Neural progenitor cell (in vitro differentiated cells): ENCODE data around the gene CEND1. TPM values are rescaled to one million over a fixed set of nuclear protein-coding genes. Genes with fewer than 3 reads are reported as not detected.

ENCODE experiments used
- DNase-seq: peaks from one replicate; pipeline ENCODE4 v3.0.0-alpha.2; 2016; ENCODE audit warnings: low spot score
- H2AFZ ChIP-seq: fragments of 200-600 bp; sonication (generic); replicated peaks from 2 replicates; pipeline ENCODE4 v1.6.1; 2016; ENCODE audit warnings: antibody characterized with exemption
- H3F3A ChIP-seq: fragments of 200-600 bp; sonication (generic); 2 replicates; pipeline ENCODE4 v1.6.1; 2016; ENCODE audit warnings: antibody characterized with exemption, low read depth
- H3K27ac ChIP-seq: fragments of 200-600 bp; sonication (generic); 2 replicates; pipeline ENCODE4 v1.5.1; 2016; ENCODE audit warnings: mild to moderate bottlenecking
- H3K27me3 ChIP-seq: fragments of 200-600 bp; sonication (generic); 2 replicates; pipeline ENCODE4 v1.6.1; 2016; ENCODE audit warnings: mild to moderate bottlenecking, moderate library complexity
- H3K36me3 ChIP-seq: fragments of 200-600 bp; sonication (generic); 2 replicates; pipeline ENCODE4 v1.5.1; 2016
- H3K4me1 ChIP-seq: fragments of 200-600 bp; sonication (generic); 2 replicates; pipeline ENCODE4 v1.6.1; 2016; ENCODE audit warnings: mixed run types
- H3K4me2 ChIP-seq: fragments of 200-600 bp; sonication (generic); 2 replicates; pipeline ENCODE4 v1.6.1; 2016
- H3K4me3 ChIP-seq: fragments of 200-600 bp; sonication (generic); 2 replicates; pipeline ENCODE4 v1.5.1; 2016
- H3K79me2 ChIP-seq: fragments of 200-600 bp; sonication (generic); 2 replicates; pipeline ENCODE4 v1.6.1; 2016; ENCODE audit warnings: low read depth
- H3K9ac ChIP-seq: fragments of 200-600 bp; sonication (generic); 2 replicates; pipeline ENCODE4 v1.6.1; 2016
- H3K9me3 ChIP-seq: fragments of 200-600 bp; sonication (generic); 2 replicates; pipeline ENCODE4 v1.5.1; 2016; ENCODE audit warnings: low read depth
- H4K20me1 ChIP-seq: fragments of 200-600 bp; sonication (generic); 2 replicates; pipeline ENCODE4 v1.6.1; 2016; ENCODE audit warnings: low read depth
- H3K27ac Mint-ChIP-seq: 3 replicates; pipeline ENCODE4 v1.8.0; 2021; ENCODE audit warnings: mixed read lengths
- H3K27me3 Mint-ChIP-seq: 2 replicates; pipeline ENCODE4 v1.8.0; 2022; ENCODE audit warnings: low read depth, mild to moderate bottlenecking, inconsistent platforms, moderate library complexity, mixed read lengths; ENCODE audit not compliant: insufficient read depth
- H3K36me3 Mint-ChIP-seq: 3 replicates; pipeline ENCODE4 v1.8.0; 2021; ENCODE audit warnings: mixed read lengths
- H3K4me1 Mint-ChIP-seq: 3 replicates; pipeline ENCODE4 v1.8.0; 2021; ENCODE audit warnings: mixed read lengths
- H3K4me3 Mint-ChIP-seq: 3 replicates; pipeline ENCODE4 v1.8.0; 2021; ENCODE audit warnings: mild to moderate bottlenecking, moderate library complexity, mixed read lengths
- H3K9me3 Mint-ChIP-seq: 3 replicates; pipeline ENCODE4 v1.8.0; 2020; ENCODE audit warnings: mixed read lengths
- CTCF ChIP-seq: fragments of 200-600 bp; sonication (generic); IDR thresholded peaks from 2 replicates; pipeline ENCODE4 v1.5.1; 2017; ENCODE audit warnings: antibody characterized with exemption, mild to moderate bottlenecking
- EZH2 ChIP-seq: fragments of 200-600 bp; sonication (generic); IDR thresholded peaks from 2 replicates; pipeline ENCODE4 v1.6.1; 2017; ENCODE audit warnings: antibody characterized with exemption, mild to moderate bottlenecking, moderate library complexity
- EZH2phosphoT487 ChIP-seq: fragments of 200-600 bp; sonication (generic); IDR thresholded peaks from 2 replicates; pipeline ENCODE4 v1.6.1; 2017; ENCODE audit warnings: antibody characterized with exemption
- total RNA-seq: library from RNA; depleted of rRNA; stranded (reverse); fragments of >200 nt; gene quantifications from 2 replicates; pipeline ENCODE4 v1.2.3, GENCODE V29; 2015; ENCODE audit warnings: low replicate concordance

Gene CEND1
- total RNA-seq, 1 donor from 2014 or later = 0.94 TPM

DNA sequence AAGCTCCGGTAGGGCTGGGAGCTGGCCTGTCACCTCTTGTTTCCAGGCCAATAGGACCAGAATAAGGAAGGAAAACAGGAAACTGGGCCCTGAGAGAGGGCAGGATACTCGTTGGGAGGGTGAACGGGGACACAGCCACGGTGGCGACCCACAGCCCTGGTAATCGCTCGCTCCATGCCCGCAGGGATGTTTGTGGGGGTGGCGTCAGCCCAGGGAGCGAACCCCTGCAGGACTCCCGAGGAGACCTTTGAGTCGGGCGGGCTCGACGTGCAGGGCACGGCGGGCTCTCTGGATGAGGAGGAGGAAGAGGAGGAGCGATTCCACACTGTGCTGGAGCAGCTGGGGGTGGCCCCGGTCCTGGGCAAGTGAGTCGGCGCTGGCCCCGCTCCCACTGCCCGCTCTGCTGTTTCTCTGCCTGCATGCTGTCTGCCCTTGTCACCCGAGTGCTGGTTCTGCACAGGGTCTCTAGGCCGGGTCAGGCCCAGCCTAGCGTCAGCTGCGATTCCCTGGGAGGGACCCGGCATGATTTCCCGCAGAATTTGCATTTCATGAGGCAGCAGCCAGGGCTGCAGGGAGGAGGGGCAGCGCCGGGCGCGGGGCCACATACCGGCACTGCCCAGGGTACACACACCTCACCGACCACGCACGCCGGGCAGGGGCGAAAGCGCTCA is 39.4 kb upstream of the CEND1 start:
- H3K27me3 Mint-ChIP-seq = peaks cover 39% of the 10 kb centered on the region
- no peaks in the 10 kb centered on the region for H3K79me2 ChIP-seq
- H3K4me1 Mint-ChIP-seq = peaks cover 46% of the 10 kb centered on the region
- H3K9me3 Mint-ChIP-seq = no peaks in the 10 kb centered on the region
- no peak overlapping the region for H3K27ac Mint-ChIP-seq
- H3K36me3 Mint-ChIP-seq = peaks cover 4% of the 10 kb centered on the region
- peak overlapping the region; percentile 45 for H3K4me3 ChIP-seq
- H3K27me3 ChIP-seq = peaks cover 76% of the 10 kb centered on the region
- DNase-seq = peak; percentile 57
- H4K20me1 ChIP-seq = peaks cover 61% of the 10 kb centered on the region
- peaks cover 54% of the 10 kb centered on the region for H3K4me1 ChIP-seq
- peak overlapping the region; percentile 80 for H3K4me2 ChIP-seq
- H3K9me3 ChIP-seq = no peaks in the 10 kb centered on the region
- H3F3A ChIP-seq = peaks cover 60% of the 10 kb centered on the region
- H3K36me3 ChIP-seq = no peaks in the 10 kb centered on the region
- TF ChIP-seq CTCF = no peak
- TF ChIP-seq EZH2 = peak; percentile 34
- no peak overlapping the region for H2AFZ ChIP-seq
- H3K9ac ChIP-seq = no peak overlapping the region
- H3K27ac ChIP-seq = no peak overlapping the region
- H3K4me3 Mint-ChIP-seq = peak overlapping the region; percentile 76

DNA sequence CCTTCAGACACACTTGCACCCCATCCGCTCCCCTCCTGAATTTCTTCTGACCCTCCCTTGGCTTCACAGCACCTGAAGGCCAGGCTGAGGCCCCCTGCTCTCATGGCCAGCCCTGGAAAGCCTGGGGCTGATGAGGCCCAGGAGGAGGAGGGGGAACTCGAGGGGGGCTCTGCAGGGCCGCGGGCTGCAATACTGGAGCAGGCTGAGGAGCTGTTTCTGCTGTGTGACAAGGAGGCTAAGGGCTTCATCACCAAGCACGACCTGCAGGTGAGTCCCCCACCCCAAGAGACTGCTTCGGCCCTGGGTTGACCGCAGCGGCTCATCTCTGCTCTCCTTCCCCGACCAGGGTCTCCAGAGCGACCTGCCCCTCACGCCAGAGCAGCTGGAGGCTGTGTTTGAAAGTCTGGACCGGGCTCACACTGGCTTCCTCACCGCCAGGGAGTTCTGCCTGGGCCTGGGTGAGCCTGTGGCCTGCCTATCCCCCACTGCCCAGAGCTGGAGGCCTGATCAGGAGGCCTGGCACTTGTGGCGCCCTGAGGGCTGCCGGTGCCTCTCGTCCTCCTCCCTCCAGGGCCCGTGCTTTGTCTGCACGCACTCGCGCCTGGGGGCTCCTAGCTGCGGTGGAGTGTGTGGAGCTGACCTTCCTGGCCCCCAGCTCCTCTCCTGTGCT is 38.8 kb upstream of the CEND1 start:
- H3K27ac ChIP-seq = no peak overlapping the region
- TF ChIP-seq EZH2phosphoT487 (no peak), CTCF (no peak), EZH2 (no peak)
- Mint-ChIP-seq H3K27me3 (peaks cover 38% of the 10 kb centered on the region), H3K9me3 (no peaks in the 10 kb centered on the region), H3K27ac (no peak overlapping the region), H3K4me1 (peaks cover 39% of the 10 kb centered on the region), H3K36me3 (peaks cover 4% of the 10 kb centered on the region), H3K4me3 (peak overlapping the region; percentile 76)
- H3K36me3 ChIP-seq = no peaks in the 10 kb centered on the region
- peaks cover 54% of the 10 kb centered on the region for H3K4me1 ChIP-seq
- H4K20me1 ChIP-seq = peaks cover 54% of the 10 kb centered on the region
- H3K9me3 ChIP-seq = no peaks in the 10 kb centered on the region
- H3K4me2 ChIP-seq = peak overlapping the region; percentile 80
- H3K9ac ChIP-seq = no peak overlapping the region
- peak overlapping the region; percentile 45 for H3K4me3 ChIP-seq
- H3K27me3 ChIP-seq = peaks cover 76% of the 10 kb centered on the region
- H3F3A ChIP-seq = peaks cover 60% of the 10 kb centered on the region
- no peak overlapping the region for H2AFZ ChIP-seq
- H3K79me2 ChIP-seq = no peaks in the 10 kb centered on the region
- DNase-seq = peak; percentile 51

GRCh38 chr11:827897-828192 is 38.0 kb upstream of the CEND1 start, which contains the start of gene CRACR2B:
TSS of gene CRACR2B (plus strand) at chr11:827919. CDS start at chr11:828608, 689 bp downstream.
- Mint-ChIP-seq H3K27ac (no peak within 1 kb of the TSS), H3K4me3 (peak within 1 kb of the TSS; percentile 78), H3K27me3 (peaks cover 38% of the 10 kb centered on the region), H3K36me3 (peaks cover 4% of the 10 kb centered on the region), H3K4me1 (peaks cover 39% of the 10 kb centered on the region), H3K9me3 (no peaks in the 10 kb centered on the region)
- Histone ChIP-seq H4K20me1 (peaks cover 56% of the 10 kb centered on the region), H3K27ac (no peak within 1 kb of the TSS), H3K4me1 (peaks cover 54% of the 10 kb centered on the region), H3K79me2 (no peaks in the 10 kb centered on the region), H3K36me3 (no peaks in the 10 kb centered on the region), H3K27me3 (peaks cover 76% of the 10 kb centered on the region), H3K9me3 (no peaks in the 10 kb centered on the region), H2AFZ (peak within 1 kb of the TSS; percentile 7), H3K4me2 (peak within 1 kb of the TSS; percentile 80), H3K9ac (no peak within 1 kb of the TSS), H3K4me3 (peak within 1 kb of the TSS; percentile 50), H3F3A (peaks cover 60% of the 10 kb centered on the region)
- TF ChIP-seq EZH2 (no peak), EZH2phosphoT487 (no peak), CTCF (no peak)
- DNase-seq = no peak
